PC-9 (cell line): Measurements from ENCODE around the gene CYP2E1. TPM values are rescaled to one million over a fixed set of nuclear protein-coding genes. Genes with fewer than 3 reads are reported as not detected.

ENCODE experiments used
- BruUV-seq: library from RNA; stranded (reverse); fragments of 400-500 nt; replicated peaks from 2 replicates; lab custom pipeline; 2021; lab: Mats Ljungman, UMichigan
- CTCF ChIA-PET: fragments of 300-600 bp; sonication (Branson Sonifier 250); formaldehyde crosslinking; loops from one replicate; lab custom pipeline; 2022; ENCODE audit warnings: antibody characterized with exemption; lab: Charles Lee
- POLR2A ChIA-PET: fragments of 300-600 bp; sonication (Branson Sonifier 250); formaldehyde crosslinking; loops from one replicate; lab custom pipeline; 2022; ENCODE audit warnings: antibody characterized with exemption; ENCODE audit not compliant: unreplicated experiment; lab: Charles Lee
- DNase-seq, 2 experiments: peaks; one replicate each; pipeline versions ENCODE4 v3.0.0 to v3.0.0-alpha.2; 2015 to 2022; ENCODE audit warnings: mixed read lengths in 1 of 2
- H2AFZ ChIP-seq: fragments of 200-600 bp; sonication (generic); 2 replicates; pipeline ENCODE4 v1.8.1; 2017; ENCODE audit warnings: antibody characterized with exemption
- H3F3A ChIP-seq: fragments of 200-600 bp; sonication (generic); 2 replicates; pipeline ENCODE4 v1.8.1; 2017; ENCODE audit warnings: antibody characterized with exemption, mild to moderate bottlenecking, low read depth; ENCODE audit not compliant: insufficient read depth
- H3K27ac ChIP-seq: fragments of 200-600 bp; sonication (generic); 2 replicates; pipeline ENCODE4 v1.6.1; 2016; ENCODE audit warnings: mixed run types
- H3K27me3 ChIP-seq: fragments of 200-600 bp; sonication (generic); 2 replicates; pipeline ENCODE4 v1.6.1; 2016; ENCODE audit warnings: low read depth, mixed run types; ENCODE audit not compliant: insufficient read depth
- H3K36me3 ChIP-seq: fragments of 200-600 bp; sonication (generic); 2 replicates; pipeline ENCODE4 v1.6.1; 2016; ENCODE audit warnings: low read depth, mixed run types
- H3K4me1 ChIP-seq: fragments of 200-600 bp; sonication (generic); replicated peaks from 2 replicates; pipeline ENCODE4 v1.6.1; 2016; ENCODE audit warnings: mixed run types; ENCODE audit not compliant: insufficient read depth
- H3K4me2 ChIP-seq: fragments of 200-600 bp; sonication (generic); 2 replicates; pipeline ENCODE4 v1.6.1; 2017; ENCODE audit warnings: mixed run types
- H3K4me3 ChIP-seq: fragments of 200-600 bp; sonication (generic); 2 replicates; pipeline ENCODE4 v1.6.1; 2016; ENCODE audit warnings: mixed run types
- H3K79me2 ChIP-seq: fragments of 200-600 bp; sonication (generic); 2 replicates; pipeline ENCODE4 v1.6.1; 2017; ENCODE audit warnings: low read depth, mixed run types
- H3K9me2 ChIP-seq: fragments of 200-600 bp; sonication (generic); 2 replicates; pipeline ENCODE4 v1.8.1; 2017; ENCODE audit warnings: mild to moderate bottlenecking; ENCODE audit not compliant: insufficient read depth
- H3K9me3 ChIP-seq: fragments of 200-600 bp; sonication (generic); 2 replicates; pipeline ENCODE4 v1.8.1; 2016; ENCODE audit warnings: low read depth; ENCODE audit not compliant: insufficient read depth
- H4K20me1 ChIP-seq: fragments of 200-600 bp; sonication (generic); 2 replicates; pipeline ENCODE4 v1.8.1; 2017; ENCODE audit not compliant: insufficient read depth
- CTCF ChIP-seq: fragments of 200-600 bp; sonication (generic); conservative IDR thresholded peaks from 2 replicates; pipeline ENCODE4 v1.6.1; 2017; ENCODE audit warnings: mixed run types, antibody characterized with exemption, mild to moderate bottlenecking, moderate library complexity
- EZH2 ChIP-seq: fragments of 200-600 bp; sonication (generic); IDR thresholded peaks from 2 replicates; pipeline ENCODE4 v1.8.0; 2017; ENCODE audit warnings: antibody characterized with exemption, low read depth
- intact Hi-C: fragments of 100-400 bp; cut with micrococcal nuclease; formaldehyde crosslinking; loops from one replicate; pipeline ENCODE4 v1.10.0; 2022; ENCODE audit not compliant: unreplicated experiment
- total RNA-seq: library from RNA; stranded (reverse); gene quantifications from 2 replicates; pipeline ENCODE4 v1.2.3, GENCODE V29; 2021

The CYP2E1 gene
- total RNA-seq, 1 experiment from 2014 or later = 1.6 TPM

DNA sequence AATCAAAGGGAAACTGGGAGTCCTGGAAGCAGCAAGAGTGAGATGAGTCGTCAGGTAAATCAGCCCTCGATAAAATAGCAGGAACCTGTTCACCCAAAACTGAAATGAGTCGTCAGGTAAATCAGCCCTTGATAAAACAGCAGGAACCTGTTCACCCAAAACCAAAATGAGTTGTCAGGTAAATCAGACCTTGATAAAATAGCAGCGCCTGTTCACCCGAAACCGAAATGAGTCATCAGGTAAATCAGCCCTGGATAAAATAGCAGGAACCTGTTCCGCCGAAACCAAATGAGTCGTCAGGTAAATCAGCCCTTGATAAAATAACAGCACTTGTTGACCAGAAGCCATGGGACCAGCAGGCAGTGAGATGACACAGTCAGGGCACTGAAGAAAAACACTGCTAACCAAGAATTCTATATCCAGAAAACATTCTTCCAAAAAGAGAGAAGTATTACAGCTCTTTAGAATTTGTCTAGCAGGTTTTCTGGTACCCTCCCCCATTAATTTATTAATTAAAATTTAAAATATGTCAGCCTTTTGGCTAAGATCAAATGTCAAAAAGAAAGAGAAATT lies 3.4 kb upstream of the CYP2E1 start:
- intact Hi-C loops = loop anchor here (5.0 to 10.0 kb wide), 3 partner anchors 86 to 199 kb away; partner anchors contain the start of genes ECHS1 and PAOX
- H3K4me1 ChIP-seq = 0 out of 2 replicates have a peak, but pooled peaks cover 4% of the 10 kb centered on the region
- no peak overlapping the region for H3K4me2 ChIP-seq
- no peak for TF ChIP-seq EZH2
- no peak for TF ChIP-seq CTCF
- H3K79me2 ChIP-seq = no peaks in the 10 kb centered on the region
- H3K4me3 ChIP-seq = no peak overlapping the region
- ChIA-PET CTCF (no interaction called here), POLR2A (interaction anchor here (0.7 kb wide), 1 partner anchor 125 kb away, joined by 3 read pairs; no protein-coding TSS in a partner anchor)
- no peaks in the 10 kb centered on the region for H3K9me3 ChIP-seq
- no peak overlapping the region for H2AFZ ChIP-seq
- peak; percentile 45 to 74 for DNase-seq
- no peaks in the 10 kb centered on the region for H4K20me1 ChIP-seq
- H3K9me2 ChIP-seq = no peaks in the 10 kb centered on the region
- H3F3A ChIP-seq = no peaks in the 10 kb centered on the region
- no peaks in the 10 kb centered on the region for H3K27me3 ChIP-seq
- BruUV-seq = no TSS peak
- H3K36me3 ChIP-seq = no peaks in the 10 kb centered on the region
- peak overlapping the region; percentile 49; the same call in 1 of the 2 replicates for H3K27ac ChIP-seq

DNA sequence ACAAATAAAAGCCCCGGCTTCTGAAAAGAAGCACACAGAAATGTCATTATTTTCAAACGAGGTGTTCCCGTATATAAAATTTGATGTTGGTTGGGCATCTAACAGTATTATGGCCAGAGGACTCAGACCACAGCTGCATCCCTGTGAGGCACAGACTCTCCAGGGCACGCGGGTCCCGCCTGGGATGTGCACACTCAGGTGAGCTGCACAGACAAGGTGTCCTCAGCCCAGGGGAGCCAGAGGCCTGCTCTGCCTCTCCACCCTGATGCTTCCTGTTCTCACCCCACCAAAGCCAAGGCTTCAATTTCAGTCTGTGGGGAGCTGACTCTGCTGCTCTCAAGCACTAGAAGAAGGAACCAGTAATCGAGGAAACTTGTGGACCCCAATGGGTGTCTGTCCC lies 1.7 kb upstream of the CYP2E1 start:
- no peak overlapping the region for H3K27ac ChIP-seq
- no peak overlapping the region for H3K4me3 ChIP-seq
- H3K4me1 ChIP-seq = 0 out of 2 replicates have a peak, but pooled peaks cover 4% of the 10 kb centered on the region
- H3K36me3 ChIP-seq = no peaks in the 10 kb centered on the region
- intact Hi-C loops = loop anchor here (10.0 kb wide), 2 partner anchors 151 to 201 kb away; partner anchors contain the start of genes ECHS1 and PAOX
- H3K27me3 ChIP-seq = no peaks in the 10 kb centered on the region
- CTCF ChIA-PET = no interaction called here
- no peaks in the 10 kb centered on the region for H3F3A ChIP-seq
- POLR2A ChIA-PET = no interaction called here
- no peaks in the 10 kb centered on the region for H3K79me2 ChIP-seq
- H2AFZ ChIP-seq = no peak overlapping the region
- no peaks in the 10 kb centered on the region for H3K9me2 ChIP-seq
- TF ChIP-seq EZH2 = no peak
- no peak for TF ChIP-seq CTCF
- no peaks in the 10 kb centered on the region for H3K9me3 ChIP-seq
- no peak for DNase-seq
- H3K4me2 ChIP-seq = no peak overlapping the region
- no TSS peak for BruUV-seq
- H4K20me1 ChIP-seq = no peaks in the 10 kb centered on the region

DNA sequence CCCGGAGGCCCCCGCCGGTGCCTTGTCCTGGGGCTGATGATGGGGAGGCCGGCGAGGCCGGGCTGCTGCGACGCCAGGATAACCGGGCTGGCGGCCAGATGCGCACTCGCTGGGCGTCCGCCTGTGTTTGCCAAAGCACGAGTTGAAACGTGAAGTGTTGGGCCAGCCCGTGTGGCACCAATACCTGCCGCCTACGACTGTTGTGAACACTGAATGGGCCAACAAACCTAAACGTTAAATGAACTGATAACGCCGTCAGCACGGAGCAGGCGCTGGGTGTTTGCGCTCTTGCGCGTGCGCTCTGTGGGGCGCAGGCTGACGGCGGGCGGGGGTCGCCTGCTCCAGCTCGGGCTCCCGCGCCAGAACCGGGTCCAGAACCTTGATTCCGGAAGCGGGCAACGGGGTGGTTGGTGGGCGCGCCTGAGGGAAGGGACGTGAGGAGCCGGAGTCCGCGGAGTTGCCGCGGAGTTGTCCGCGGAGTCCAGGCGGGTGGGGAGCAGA lies 658 bp downstream of the CYP2E1 start:
- H3K9me3 ChIP-seq = no peaks in the 10 kb centered on the region
- no peaks in the 10 kb centered on the region for H3K9me2 ChIP-seq
- H2AFZ ChIP-seq = no peak overlapping the region
- 0 out of 2 replicates have a peak, but pooled peaks cover 4% of the 10 kb centered on the region for H3K4me1 ChIP-seq
- no peak overlapping the region for H3K27ac ChIP-seq
- no peaks in the 10 kb centered on the region for H4K20me1 ChIP-seq
- CTCF ChIA-PET = no interaction called here
- H3K79me2 ChIP-seq = no peaks in the 10 kb centered on the region
- H3F3A ChIP-seq = no peaks in the 10 kb centered on the region
- intact Hi-C loops = loop anchor here (10.0 kb wide), 2 partner anchors 153 to 203 kb away; partner anchors contain the start of genes ECHS1 and PAOX
- POLR2A ChIA-PET = no interaction called here
- H3K27me3 ChIP-seq = no peaks in the 10 kb centered on the region
- no peak overlapping the region for H3K4me3 ChIP-seq
- no TSS peak for BruUV-seq
- DNase-seq = no peak
- no peak overlapping the region for H3K4me2 ChIP-seq
- H3K36me3 ChIP-seq = no peaks in the 10 kb centered on the region
- TF ChIP-seq CTCF = no peak
- no peak for TF ChIP-seq EZH2
